ENCODE data around the gene LSS.

LSS gene

GRCh38 chr21:46228345-46229051, at the start of gene LSS:
Gene LSS, minus strand, starts transcription at chr21:46228774. Its CDS starts 29 bp downstream, at chr21:46228745.
- peak; percentile 93 for DNase-seq

- DNase-seq = no peak
Observed at GRCh38 chr21:46274797-46275390, 46.3 kb upstream of the LSS start.

- no peak for DNase-seq
Observed at GRCh38 chr21:46273341-46273740, 44.8 kb upstream of the LSS start.

GRCh38 chr21:46269466-46269865, 40.9 kb upstream of the LSS start:
- DNase-seq = no peak

- DNase-seq = no peak
Observed at GRCh38 chr21:46268371-46268770, 39.8 kb upstream of the LSS start.

GRCh38 chr21:46266946-46267345, 38.4 kb upstream of the LSS start:
- DNase-seq = no peak

DNA sequence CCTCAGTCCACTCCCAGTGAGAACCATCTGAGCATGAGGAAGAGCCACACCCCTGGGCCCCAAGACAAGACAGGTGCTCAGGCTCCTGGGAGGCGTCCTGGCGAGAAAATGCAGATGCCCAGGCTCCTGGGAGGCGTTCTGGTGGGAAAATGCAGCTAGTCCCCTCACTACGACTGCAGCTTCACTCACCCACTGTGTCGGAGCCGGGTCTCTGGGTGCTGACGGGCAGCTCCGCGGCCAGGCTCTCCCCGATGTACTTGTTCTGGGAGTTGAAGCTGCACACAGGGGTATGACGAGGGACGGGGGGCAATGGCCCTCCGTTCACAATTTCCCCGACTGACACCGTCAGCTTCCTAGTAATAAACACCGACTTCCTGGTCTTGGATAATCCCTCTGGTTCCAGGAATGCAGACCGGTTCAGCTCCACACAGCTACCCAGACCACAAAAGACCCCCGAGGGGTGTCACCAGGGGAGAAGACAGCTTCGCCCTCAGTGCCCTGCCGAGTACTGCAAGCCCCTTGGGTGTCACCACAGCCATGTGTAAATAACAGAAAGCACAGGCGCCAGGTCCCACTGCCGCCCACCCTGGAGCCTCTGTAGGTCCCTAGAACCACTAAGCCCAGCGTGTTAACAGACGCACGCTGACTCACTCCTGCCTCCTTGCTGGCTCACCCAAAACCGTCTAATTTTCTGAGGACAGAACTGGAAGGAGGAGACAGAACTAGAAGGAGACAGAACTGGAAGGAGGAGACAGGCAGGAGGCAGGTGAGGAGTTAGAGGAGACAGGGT, 37.4 kb upstream of the LSS start:
- no peak for DNase-seq

DNA sequence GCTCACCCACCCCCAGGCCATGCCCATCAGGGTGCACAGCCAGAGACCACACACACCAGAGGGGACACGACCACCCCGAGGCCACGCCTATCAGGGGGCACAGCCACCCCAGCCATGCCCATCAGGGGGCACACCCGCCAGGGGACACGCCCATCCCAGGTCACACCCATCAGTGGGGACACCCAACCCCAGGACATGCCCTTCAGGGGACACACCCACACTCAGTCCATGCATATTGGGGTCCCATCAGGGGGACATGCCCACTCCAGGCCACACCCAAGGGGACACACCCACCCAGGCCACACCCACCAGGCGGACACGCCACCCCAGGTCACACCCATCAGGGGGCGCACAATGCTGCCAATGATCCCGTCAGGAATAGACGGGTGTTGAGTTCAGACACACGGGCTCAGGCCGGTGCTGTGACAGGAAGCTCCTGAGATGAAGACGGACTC, 36.1 kb upstream of the LSS start:
- no peak for DNase-seq

GRCh38 chr21:46264046-46264689, 35.6 kb upstream of the LSS start:
- DNase-seq = no peak

DNA sequence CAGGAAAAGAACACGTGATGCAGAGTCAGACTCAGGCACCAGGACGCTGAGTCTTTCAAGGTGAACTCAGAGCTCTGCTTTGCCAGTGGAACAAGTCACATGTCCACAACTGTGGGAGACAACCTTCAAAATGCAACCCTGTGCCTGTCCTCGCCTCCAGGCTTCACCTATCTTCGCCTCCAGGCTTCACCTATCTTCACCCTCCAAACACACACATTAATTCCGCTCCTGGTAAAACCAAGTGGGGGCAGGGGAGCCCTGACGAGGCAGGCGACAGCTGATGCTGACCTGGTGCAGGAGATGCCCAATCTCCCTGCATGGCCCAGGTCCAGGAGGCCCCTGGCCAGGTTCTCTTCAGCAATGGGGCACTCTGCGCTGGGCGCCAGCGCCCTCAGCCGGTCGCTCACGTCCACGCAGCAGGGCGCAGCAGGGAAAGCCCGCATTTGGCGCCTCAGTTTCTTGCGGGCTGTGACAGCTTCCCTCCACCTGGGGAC, 28.0 kb upstream of the LSS start:
- no peak for DNase-seq

- DNase-seq = no peak
Observed at GRCh38 chr21:46255758-46256337, 27.3 kb upstream of the LSS start.

GRCh38 chr21:46255166-46255565, 26.6 kb upstream of the LSS start:
- no peak for DNase-seq

- DNase-seq = no peak
Observed at GRCh38 chr21:46254208-46254975, 25.8 kb upstream of the LSS start.

GRCh38 chr21:46253610-46254124, 25.1 kb upstream of the LSS start:
- no peak for DNase-seq

DNA sequence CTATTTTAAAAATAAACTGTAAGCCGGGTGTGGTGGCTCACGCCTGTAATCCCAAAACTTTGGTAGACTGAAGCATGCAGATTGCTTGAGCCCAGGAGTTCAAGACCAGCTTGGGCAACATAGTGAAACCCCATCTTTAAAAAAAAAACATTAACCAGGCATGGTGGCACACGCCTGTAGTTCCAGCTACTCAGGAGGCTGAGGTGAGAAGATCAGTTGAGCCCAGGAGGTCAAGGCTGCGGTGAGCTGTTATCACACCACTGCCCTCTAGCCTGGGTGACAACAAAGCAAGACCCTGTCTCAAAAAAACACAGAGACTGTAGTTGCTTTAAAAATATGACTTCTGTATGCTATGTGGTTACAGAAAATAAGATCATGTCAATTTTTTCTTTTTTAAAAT, 24.3 kb upstream of the LSS start:
- no peak for DNase-seq

- DNase-seq = no peak
Observed at GRCh38 chr21:46250146-46250725, 21.7 kb upstream of the LSS start.

DNA sequence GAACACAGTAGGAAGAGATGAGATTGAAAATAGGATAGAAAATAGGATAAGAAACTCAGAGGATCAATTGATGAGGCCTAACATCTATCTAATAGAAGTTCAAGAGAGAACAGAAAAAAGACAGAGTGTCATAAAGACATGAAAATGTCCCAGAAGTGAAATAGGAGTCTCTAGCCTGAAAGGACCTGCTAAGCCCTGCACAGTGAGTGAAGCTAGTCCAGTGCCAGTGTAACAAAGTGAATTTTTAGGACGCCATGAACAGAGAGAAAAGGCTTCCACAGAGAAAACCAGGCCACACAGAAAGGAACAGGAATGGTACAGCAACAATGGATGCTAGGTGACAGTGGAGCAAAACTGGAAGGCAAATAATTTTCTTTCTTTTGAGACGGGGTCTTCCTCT, 20.3 kb upstream of the LSS start:
- DNase-seq = no peak

- no peak for DNase-seq
Observed at GRCh38 chr21:46248422-46248782, 19.8 kb upstream of the LSS start.

DNA sequence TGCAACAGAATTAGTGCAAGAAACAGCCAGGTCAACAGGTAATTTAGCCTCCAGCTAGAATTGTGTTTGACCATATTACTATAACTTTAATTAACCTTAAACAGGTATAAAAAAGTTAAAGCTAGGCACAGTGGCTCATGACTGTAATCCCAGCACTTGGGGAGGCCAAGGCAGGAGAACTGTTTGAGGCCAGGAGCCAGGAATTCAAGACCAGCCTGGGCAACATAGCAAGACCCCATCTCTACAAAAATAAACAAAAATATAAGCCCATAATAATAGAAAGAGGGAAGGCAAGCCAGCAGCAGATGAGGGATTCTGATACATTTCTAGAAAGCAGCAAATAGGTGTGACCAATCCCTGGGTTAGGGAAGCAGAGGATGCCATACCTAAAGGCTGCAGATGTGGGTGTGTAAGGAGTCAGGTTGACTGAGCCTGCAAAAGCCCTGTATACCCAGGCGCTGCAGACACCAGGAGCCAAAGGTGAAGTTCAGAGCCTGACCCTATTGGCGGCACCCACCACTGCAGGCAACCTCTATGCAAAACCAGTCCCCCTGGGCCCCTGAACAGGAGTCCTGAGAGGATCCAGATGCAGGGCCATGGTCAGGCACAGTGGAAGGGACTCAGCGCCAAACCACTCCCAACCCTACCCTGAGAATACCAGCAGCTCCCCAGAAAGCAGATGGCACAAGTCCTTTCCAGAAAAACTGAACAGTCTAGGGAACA, 19.3 kb upstream of the LSS start:
- no peak for DNase-seq

DNA sequence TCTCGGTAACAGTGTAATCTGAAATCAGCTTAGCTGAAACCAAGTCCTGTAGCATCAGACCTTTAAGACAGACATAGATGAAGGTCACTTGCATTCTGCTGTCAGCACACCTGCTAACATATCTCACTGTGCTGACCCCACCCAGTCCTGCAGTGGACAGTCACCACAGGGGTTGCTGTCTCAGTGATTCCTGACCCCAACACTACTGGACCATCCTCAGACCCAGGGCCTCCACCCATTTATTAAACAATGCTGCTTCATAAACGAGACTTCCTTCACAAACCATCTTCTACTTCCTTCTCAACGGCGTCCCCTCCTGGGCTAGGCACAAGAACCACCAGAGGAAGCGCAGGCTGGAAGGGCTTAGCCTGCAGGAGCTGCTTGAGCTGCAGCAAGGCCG, 17.8 kb upstream of the LSS start:
- DNase-seq = no peak
